Osteocyte (in vitro differentiated cells): ENCODE measurements around the gene CCM2. TPM values are rescaled to one million over a fixed set of nuclear protein-coding genes. Genes with fewer than 3 reads are reported as not detected.

ENCODE experiments used
- DNase-seq: peaks from one replicate; pipeline ENCODE4 v3.0.0; 2021; ENCODE audit warnings: mixed read lengths; ENCODE audit not compliant: unreplicated experiment; ENCODE audit errors: extremely low spot score
- H3K27ac Mint-ChIP-seq: one replicate; pipeline ENCODE4 v1.8.0; 2021; ENCODE audit warnings: mild to moderate bottlenecking, mixed read lengths; ENCODE audit not compliant: unreplicated experiment
- H3K27me3 Mint-ChIP-seq: one replicate; pipeline ENCODE4 v1.8.0; 2021; ENCODE audit warnings: mixed read lengths; ENCODE audit not compliant: unreplicated experiment
- H3K36me3 Mint-ChIP-seq: one replicate; pipeline ENCODE4 v1.8.0; 2021; ENCODE audit warnings: mixed read lengths; ENCODE audit not compliant: unreplicated experiment
- H3K4me1 Mint-ChIP-seq: one replicate; pipeline ENCODE4 v1.8.0; 2021; ENCODE audit warnings: mixed read lengths; ENCODE audit not compliant: unreplicated experiment
- H3K4me3 Mint-ChIP-seq: one replicate; pipeline ENCODE4 v1.8.0; 2021; ENCODE audit warnings: mild to moderate bottlenecking, moderate library complexity, mixed read lengths; ENCODE audit not compliant: unreplicated experiment
- H3K9me3 Mint-ChIP-seq: one replicate; pipeline ENCODE4 v1.8.0; 2021; ENCODE audit warnings: mixed read lengths; ENCODE audit not compliant: unreplicated experiment
- CTCF ChIP-seq: fragments of 200-600 bp; sonication (generic); IDR thresholded peaks from 2 replicates; pipeline ENCODE4 v1.5.0; 2021; ENCODE audit warnings: antibody characterized with exemption, mild to moderate bottlenecking, moderate library complexity
- total RNA-seq: library from RNA; stranded (reverse); gene quantifications from 2 replicates; pipeline ENCODE4 v1.2.1, GENCODE V29; 2021

Gene CCM2
- total RNA-seq, 1 donor from 2014 or later, result 42.3 TPM

GRCh38 chr7:45060295-45060694, 60.3 kb downstream of the CCM2 start:
- H3K9me3 Mint-ChIP-seq, result no peaks in the 10 kb centered on the region
- no peak overlapping the region for H3K27ac Mint-ChIP-seq
- no peaks in the 10 kb centered on the region for H3K27me3 Mint-ChIP-seq
- no peak for TF ChIP-seq CTCF
- peaks cover 5% of the 10 kb centered on the region for H3K4me1 Mint-ChIP-seq
- H3K4me3 Mint-ChIP-seq, result no peak overlapping the region
- H3K36me3 Mint-ChIP-seq, result peaks cover 10% of the 10 kb centered on the region
- no peak for DNase-seq

DNA sequence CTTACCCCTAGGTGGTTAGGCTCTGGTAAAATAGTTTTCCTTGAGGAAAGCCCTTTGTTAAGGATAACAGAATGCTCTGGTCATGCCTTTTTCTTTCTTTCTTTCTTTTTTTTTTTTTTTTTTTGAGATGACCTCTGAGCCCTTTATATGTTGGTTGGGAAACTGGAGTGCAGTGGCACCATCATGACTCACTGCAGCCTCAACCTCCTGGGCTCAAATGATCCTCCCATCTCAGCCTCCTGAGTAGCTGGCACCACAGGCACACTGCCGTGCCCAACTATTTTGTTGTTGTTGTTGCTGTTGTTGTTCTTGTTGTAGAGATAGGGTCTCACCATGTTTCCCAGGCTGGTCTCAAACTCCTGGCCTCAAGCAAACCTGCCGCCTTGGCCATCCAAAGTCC, 61.4 kb downstream of the CCM2 start:
- no peak overlapping the region for H3K4me3 Mint-ChIP-seq
- H3K27ac Mint-ChIP-seq, result no peak overlapping the region
- H3K27me3 Mint-ChIP-seq, result no peaks in the 10 kb centered on the region
- peaks cover 14% of the 10 kb centered on the region for H3K36me3 Mint-ChIP-seq
- no peaks in the 10 kb centered on the region for H3K9me3 Mint-ChIP-seq
- no peak for DNase-seq
- H3K4me1 Mint-ChIP-seq, result peaks cover 5% of the 10 kb centered on the region
- TF ChIP-seq CTCF, result no peak

- H3K9me3 Mint-ChIP-seq, result no peaks in the 10 kb centered on the region
- H3K27me3 Mint-ChIP-seq, result no peaks in the 10 kb centered on the region
- H3K4me3 Mint-ChIP-seq, result no peak overlapping the region
- peaks cover 5% of the 10 kb centered on the region for H3K4me1 Mint-ChIP-seq
- peaks cover 14% of the 10 kb centered on the region for H3K36me3 Mint-ChIP-seq
- DNase-seq, result no peak
- H3K27ac Mint-ChIP-seq, result no peak overlapping the region
- TF ChIP-seq CTCF, result no peak
Observed at GRCh38 chr7:45061806-45062425, 61.9 kb downstream of the CCM2 start.

- Mint-ChIP-seq H3K27me3 (no peaks in the 10 kb centered on the region), H3K4me3 (no peak overlapping the region), H3K4me1 (no peaks in the 10 kb centered on the region), H3K36me3 (peaks cover 19% of the 10 kb centered on the region), H3K27ac (no peak overlapping the region), H3K9me3 (no peaks in the 10 kb centered on the region)
- no peak for TF ChIP-seq CTCF
- DNase-seq, result no peak
Observed at GRCh38 chr7:45064047-45064725, 64.2 kb downstream of the CCM2 start.
